Trophoblast cell (in vitro differentiated cells and primary cell): ENCODE measurements around the gene KCNN3.

Experiments
- DNase-seq, 2 donors: peaks; one replicate each; pipeline ENCODE4 v3.0.0-alpha.2; 2016
- H2AFZ ChIP-seq: 2 replicates; pipeline ENCODE4 v1.6.1; 2013; ENCODE audit warnings: low read length, moderate library complexity, mild to moderate bottlenecking; ENCODE audit not compliant: insufficient read depth, poor library complexity
- H2AK5ac ChIP-seq: 2 replicates; pipeline ENCODE4 v1.6.1; 2013; ENCODE audit warnings: mild to moderate bottlenecking, low read length
- H2BK120ac ChIP-seq: 2 replicates; pipeline ENCODE4 v1.6.1; 2013; ENCODE audit warnings: low read length, mild to moderate bottlenecking, moderate library complexity; ENCODE audit not compliant: insufficient read depth, poor library complexity
- H2BK12ac ChIP-seq: 2 replicates; pipeline ENCODE4 v1.6.1; 2013; ENCODE audit warnings: mild to moderate bottlenecking, low read length, moderate library complexity
- H2BK5ac ChIP-seq: 2 replicates; pipeline ENCODE4 v1.6.1; 2013; ENCODE audit warnings: low read length, low read depth, moderate library complexity, mild to moderate bottlenecking; ENCODE audit not compliant: poor library complexity
- H3K14ac ChIP-seq: 2 replicates; pipeline ENCODE4 v1.6.1; 2013; ENCODE audit warnings: mild to moderate bottlenecking, low read length
- H3K18ac ChIP-seq: 2 replicates; pipeline ENCODE4 v1.6.1; 2013; ENCODE audit warnings: mild to moderate bottlenecking, low read length
- H3K23ac ChIP-seq: 2 replicates; pipeline ENCODE4 v1.6.1; 2013; ENCODE audit warnings: low read length
- H3K27ac ChIP-seq: 2 replicates; pipeline ENCODE4 v1.5.1; 2013; ENCODE audit warnings: low read depth, mild to moderate bottlenecking, inconsistent platforms, low read length, moderate library complexity
- H3K27me3 ChIP-seq: 2 replicates; pipeline ENCODE4 v1.6.1; 2013; ENCODE audit warnings: inconsistent platforms, mild to moderate bottlenecking, low read length, moderate library complexity; ENCODE audit not compliant: insufficient read depth
- H3K36me3 ChIP-seq, 2 experiments: 1 replicate in 1 of 2; 2 replicates in 1 of 2; pipeline ENCODE4 v1.6.1; 2013; ENCODE audit warnings: low read length in 2 of 2, mild to moderate bottlenecking in 2 of 2, moderate library complexity in 1 of 2; ENCODE audit not compliant: insufficient read depth in 2 of 2, control insufficient read depth in 1 of 2
- H3K4ac ChIP-seq: 2 replicates; pipeline ENCODE4 v1.6.1; 2013; ENCODE audit warnings: low read depth, mild to moderate bottlenecking, low read length, moderate library complexity
- H3K4me1 ChIP-seq, 2 experiments: 1 replicate in 1 of 2; 2 replicates in 1 of 2; pipeline ENCODE4 v1.6.1; 2013; ENCODE audit warnings: low read length in 2 of 2, mild to moderate bottlenecking in 2 of 2, moderate library complexity in 1 of 2; ENCODE audit not compliant: insufficient read depth in 2 of 2, control insufficient read depth in 1 of 2
- H3K4me2 ChIP-seq: 2 replicates; pipeline ENCODE4 v1.6.1; 2013; ENCODE audit warnings: inconsistent platforms, mild to moderate bottlenecking, low read length, moderate library complexity
- H3K4me3 ChIP-seq: 2 replicates; pipeline ENCODE4 v1.5.1; 2013; ENCODE audit warnings: mild to moderate bottlenecking, low read depth, low read length, inconsistent platforms
- H3K79me1 ChIP-seq: one replicate; pipeline ENCODE4 v1.6.1; 2013; ENCODE audit warnings: low read length
- H3K79me2 ChIP-seq: 2 replicates; pipeline ENCODE4 v1.6.1; 2013; ENCODE audit warnings: low read length, mild to moderate bottlenecking; ENCODE audit not compliant: control insufficient read depth, insufficient read depth, poor library complexity
- H3K9ac ChIP-seq: 2 replicates; pipeline ENCODE4 v1.6.1; 2013; ENCODE audit warnings: mild to moderate bottlenecking, low read length
- H3K9me3 ChIP-seq: 2 replicates; pipeline ENCODE4 v1.6.1; 2013; ENCODE audit warnings: low read depth, mild to moderate bottlenecking, control low read depth, inconsistent platforms, low read length; ENCODE audit not compliant: insufficient read depth
- H4K12ac ChIP-seq: 2 replicates; pipeline ENCODE4 v1.6.1; 2013; ENCODE audit warnings: low read depth, mild to moderate bottlenecking, low read length, moderate library complexity
- H4K8ac ChIP-seq: 2 replicates; pipeline ENCODE4 v1.6.1; 2013; ENCODE audit warnings: low read depth, mild to moderate bottlenecking, low read length, moderate library complexity
- H4K91ac ChIP-seq: one replicate; pipeline ENCODE4 v1.6.1; 2013; ENCODE audit warnings: low read depth, mild to moderate bottlenecking, low read length, moderate library complexity
- WGBS: extraction: QIAGEN DNeasy Blood & Tissue Kit; methylation state at CpG from one replicate; pipeline ENCODE4 v1.1.7; 2013; ENCODE audit warnings: missing lambda C conversion rate; ENCODE audit not compliant: insufficient read length, insufficient coverage; ENCODE audit errors: extremely low coverage; 5-methylcytosine and 5-hydroxymethylcytosine counted together

Gene KCNN3

DNA sequence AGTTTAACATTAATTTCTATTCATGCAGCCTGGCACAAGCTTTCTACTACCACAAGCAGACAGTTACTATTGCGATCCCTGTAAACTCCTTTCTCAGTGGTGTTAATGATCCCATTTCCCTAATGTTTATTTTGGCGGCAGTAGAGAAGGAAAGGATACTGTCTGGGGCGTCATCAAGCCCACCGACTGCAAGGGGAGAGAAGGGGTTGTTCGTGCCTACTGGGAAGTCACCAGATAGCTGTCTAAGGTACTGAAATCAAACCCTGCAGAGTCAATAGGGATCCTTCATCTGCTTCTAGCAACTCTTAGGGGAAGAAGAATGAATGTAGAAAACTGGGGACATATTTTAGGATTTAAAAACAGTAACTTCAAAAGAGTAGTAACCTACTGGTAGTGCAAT lies 166.9 kb downstream of the KCNN3 start:
- H3K27ac ChIP-seq = no peak overlapping the region
- no peak overlapping the region for H4K12ac ChIP-seq
- no peak overlapping the region for H4K91ac ChIP-seq
- H3K14ac ChIP-seq = no peak overlapping the region
- no peak overlapping the region for H2AFZ ChIP-seq
- no peak overlapping the region for H3K23ac ChIP-seq
- H2BK12ac ChIP-seq = no peak overlapping the region
- no peak overlapping the region for H4K8ac ChIP-seq
- WGBS = no CpG with 5 or more reads among the region's 5 CpGs
- no peak overlapping the region for H3K18ac ChIP-seq
- no peak overlapping the region for H3K4me3 ChIP-seq
- no peak overlapping the region for H3K9ac ChIP-seq
- H2AK5ac ChIP-seq = no peak overlapping the region
- H3K27me3 ChIP-seq = no peaks in the 10 kb centered on the region
- H3K36me3 ChIP-seq = no peaks in the 10 kb centered on the region
- no peaks in the 10 kb centered on the region for H3K9me3 ChIP-seq
- no peaks in the 10 kb centered on the region for H3K79me2 ChIP-seq
- no peaks in the 10 kb centered on the region for H3K79me1 ChIP-seq
- H3K4me2 ChIP-seq = no peak overlapping the region
- no peak overlapping the region for H3K4ac ChIP-seq
- H2BK120ac ChIP-seq = no peak overlapping the region
- H3K4me1 ChIP-seq = peaks cover 0 to 2% of the 10 kb centered on the region in 2 experiments
- DNase-seq = no peak
- H2BK5ac ChIP-seq = no peak overlapping the region

DNA sequence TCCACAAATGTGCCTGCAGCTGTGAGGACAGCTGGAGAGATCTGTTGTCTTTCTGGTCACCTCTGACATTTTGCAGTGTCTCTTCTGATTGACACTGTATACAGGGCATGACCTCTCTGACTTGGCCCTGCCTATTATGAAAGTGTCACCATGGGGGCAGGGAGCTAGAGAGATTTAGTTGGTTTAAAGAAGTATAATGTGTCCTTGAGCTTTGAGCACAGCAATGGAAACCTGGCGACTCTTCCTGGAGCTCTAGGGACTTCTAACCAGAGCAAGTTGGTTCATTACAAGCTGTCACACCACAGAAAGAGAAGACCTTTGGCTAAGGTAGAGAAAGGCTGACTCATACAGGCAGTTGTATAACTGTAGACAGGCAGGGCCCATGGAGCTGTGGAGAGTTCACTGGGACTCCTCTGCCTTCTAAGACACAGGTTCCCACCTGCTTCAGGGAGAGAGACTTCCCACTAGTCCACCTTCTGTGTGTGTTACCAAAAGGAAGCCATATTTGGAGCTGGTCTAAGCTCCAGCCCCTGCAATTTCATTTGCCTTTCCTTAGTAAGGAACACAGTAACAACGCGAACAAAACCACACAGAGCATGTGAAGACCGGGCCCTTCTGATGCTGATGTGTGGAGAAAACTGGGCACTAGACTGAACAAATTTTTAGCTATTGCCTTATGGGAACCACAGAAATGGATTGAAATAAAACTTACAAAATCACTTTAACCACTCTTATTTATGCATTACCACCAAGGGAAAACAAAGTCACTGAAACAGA lies 171.6 kb downstream of the KCNN3 start:
- no peak overlapping the region for H3K4me3 ChIP-seq
- no peak overlapping the region for H4K8ac ChIP-seq
- no peak overlapping the region for H3K23ac ChIP-seq
- H3K4me2 ChIP-seq = no peak overlapping the region
- H3K79me1 ChIP-seq = no peaks in the 10 kb centered on the region
- H2BK120ac ChIP-seq = no peak overlapping the region
- no peak for DNase-seq
- H3K4ac ChIP-seq = no peak overlapping the region
- H3K27me3 ChIP-seq = no peaks in the 10 kb centered on the region
- no peak overlapping the region for H3K18ac ChIP-seq
- no peak overlapping the region for H2AK5ac ChIP-seq
- no peak overlapping the region for H4K91ac ChIP-seq
- H3K79me2 ChIP-seq = no peaks in the 10 kb centered on the region
- no peak overlapping the region for H2BK12ac ChIP-seq
- no peak overlapping the region for H2AFZ ChIP-seq
- H3K9ac ChIP-seq = no peak overlapping the region
- no peak overlapping the region for H3K27ac ChIP-seq
- H3K4me1 ChIP-seq = peaks cover 0 to 2% of the 10 kb centered on the region in 2 experiments
- H3K14ac ChIP-seq = no peak overlapping the region
- no peaks in the 10 kb centered on the region for H3K36me3 ChIP-seq
- H4K12ac ChIP-seq = no peak overlapping the region
- no peak overlapping the region for H2BK5ac ChIP-seq
- H3K9me3 ChIP-seq = no peaks in the 10 kb centered on the region
- no CpG with 5 or more reads among the region's 4 CpGs for WGBS

DNA sequence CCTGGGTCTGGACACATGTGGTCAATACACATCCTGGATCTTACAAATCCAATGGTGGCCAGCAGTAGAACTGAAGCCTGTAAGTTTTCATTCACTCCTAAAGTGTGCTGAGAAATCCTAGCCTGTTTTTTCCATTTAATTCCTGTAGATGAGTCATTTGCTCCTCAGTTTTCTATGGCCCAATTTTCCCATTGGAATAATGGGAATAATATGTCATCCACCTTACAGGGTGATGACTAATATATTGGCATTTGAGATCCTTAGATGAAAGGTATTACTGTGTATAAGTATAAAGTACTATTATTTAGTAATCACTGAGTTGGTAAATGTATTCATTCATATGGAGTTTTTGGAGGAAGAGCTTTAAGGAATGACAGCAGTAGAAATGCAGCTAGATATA lies 172.4 kb downstream of the KCNN3 start:
- H3K27ac ChIP-seq = no peak overlapping the region
- H3K23ac ChIP-seq = no peak overlapping the region
- H4K8ac ChIP-seq = no peak overlapping the region
- no peaks in the 10 kb centered on the region for H3K36me3 ChIP-seq
- no peak overlapping the region for H2BK12ac ChIP-seq
- no peak overlapping the region for H4K12ac ChIP-seq
- DNase-seq = no peak
- H2BK120ac ChIP-seq = no peak overlapping the region
- H3K4me3 ChIP-seq = no peak overlapping the region
- H3K27me3 ChIP-seq = no peaks in the 10 kb centered on the region
- H3K79me1 ChIP-seq = no peaks in the 10 kb centered on the region
- no peak overlapping the region for H3K9ac ChIP-seq
- H4K91ac ChIP-seq = no peak overlapping the region
- H3K4me2 ChIP-seq = no peak overlapping the region
- H2AK5ac ChIP-seq = no peak overlapping the region
- no peaks in the 10 kb centered on the region for H3K9me3 ChIP-seq
- H3K79me2 ChIP-seq = no peaks in the 10 kb centered on the region
- no peak overlapping the region for H3K18ac ChIP-seq
- no peak overlapping the region for H3K14ac ChIP-seq
- no peak overlapping the region for H2BK5ac ChIP-seq
- H2AFZ ChIP-seq = no peak overlapping the region
- H3K4ac ChIP-seq = no peak overlapping the region
- H3K4me1 ChIP-seq = peaks cover 0 to 2% of the 10 kb centered on the region in 2 experiments

- Histone ChIP-seq H2AFZ (no peak overlapping the region), H3K23ac (no peak overlapping the region), H2AK5ac (no peak overlapping the region), H3K36me3 (no peaks in the 10 kb centered on the region), H4K8ac (no peak overlapping the region), H3K4me2 (no peak overlapping the region), H3K79me1 (no peaks in the 10 kb centered on the region), H3K79me2 (no peaks in the 10 kb centered on the region), H3K18ac (no peak overlapping the region), H3K4me1 (peaks cover 0 to 2% of the 10 kb centered on the region in 2 experiments), H3K27ac (no peak overlapping the region), H2BK12ac (no peak overlapping the region), H3K27me3 (no peaks in the 10 kb centered on the region), H4K12ac (no peak overlapping the region), H2BK5ac (no peak overlapping the region), H4K91ac (no peak overlapping the region), H2BK120ac (no peak overlapping the region), H3K9me3 (no peaks in the 10 kb centered on the region), H3K9ac (no peak overlapping the region), H3K14ac (no peak overlapping the region), H3K4me3 (no peak overlapping the region), H3K4ac (no peak overlapping the region)
- no peak for DNase-seq
- no CpG with 5 or more reads among the region's 4 CpGs for WGBS
Observed at GRCh38 chr1:154696456-154696855, 173.6 kb downstream of the KCNN3 start.
